ENCODE data around the gene MAP7D3. TPM values are rescaled to one million over a fixed set of nuclear protein-coding genes. Genes with fewer than 3 reads are reported as not detected.

MAP7D3 gene
- total RNA-seq, 1 donor from 2014 or later: 2.8 TPM

- DNase-seq (ENCODE audit: low spot score) (no peak), ATAC-seq (no peak)
Measured at GRCh38 chrX:136206916-136207315, 44.3 kb downstream of the MAP7D3 start.

GRCh38 chrX:136205882-136206380 lies 45.3 kb downstream of the MAP7D3 start:
- no peak for ATAC-seq
- no peak for DNase-seq (ENCODE audit: low spot score)

DNA sequence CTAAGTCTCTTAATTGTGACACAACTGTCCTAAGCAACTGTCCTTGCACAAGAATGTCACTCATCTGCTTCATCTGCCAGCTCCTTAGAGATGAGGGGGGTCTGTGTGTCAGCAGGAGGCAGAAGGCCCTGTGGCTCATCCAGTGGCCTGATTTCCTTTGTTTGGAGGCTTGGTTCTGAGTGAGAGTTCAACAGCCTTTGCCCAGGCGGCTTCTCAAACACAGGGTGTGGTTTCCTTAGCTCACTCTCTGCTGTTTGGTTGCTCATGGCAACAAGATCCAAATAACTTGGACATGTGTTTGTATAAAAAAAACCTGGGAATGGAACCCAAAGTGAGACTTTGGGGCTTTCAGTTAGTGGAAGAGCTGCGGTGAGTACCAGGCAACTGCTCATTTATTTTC lies 46.6 kb downstream of the MAP7D3 start:
- ATAC-seq: no peak

DNA sequence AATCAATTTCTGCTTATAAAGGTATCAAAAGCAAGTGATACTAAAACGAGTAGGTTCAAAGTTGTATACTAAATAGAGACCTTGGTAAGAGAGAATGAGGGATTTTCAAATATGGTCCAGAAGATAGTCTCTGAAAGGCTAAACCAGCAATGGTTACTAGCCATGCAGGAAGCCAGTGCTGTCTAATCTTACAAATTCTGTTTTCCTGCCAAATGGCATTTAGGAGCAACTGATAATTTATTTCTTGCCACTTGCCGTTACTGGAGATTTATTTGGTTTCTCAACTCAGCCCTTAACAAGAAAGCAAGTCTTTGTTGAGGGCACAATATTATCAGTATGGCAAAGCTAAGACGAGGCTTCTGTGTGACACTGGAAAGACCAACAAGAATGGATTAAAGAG lies 47.2 kb downstream of the MAP7D3 start:
- DNase-seq (ENCODE audit: low spot score): no peak
- ATAC-seq: no peak

More for the DNA sequence above, 46.6 kb downstream of the MAP7D3 start:
- no peak for DNase-seq (ENCODE audit: low spot score)

DNA sequence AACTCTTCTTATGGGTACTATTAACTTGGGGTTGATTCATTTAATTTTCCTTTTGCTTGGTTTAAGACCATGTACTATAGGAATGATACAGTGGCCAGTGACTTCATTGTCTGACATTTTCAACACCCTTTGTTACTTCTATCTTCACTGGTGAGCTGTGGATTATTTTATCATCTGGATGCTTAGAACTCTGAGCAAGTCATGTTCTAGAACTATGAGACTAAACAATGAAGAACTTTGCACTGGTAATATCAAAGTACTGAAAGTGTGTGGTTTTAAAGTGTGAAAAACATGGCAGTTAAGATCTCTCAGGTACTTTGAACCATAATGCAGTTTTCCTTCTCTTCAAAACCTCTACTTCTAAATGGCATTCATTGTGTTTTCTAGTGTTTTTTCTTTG lies 47.8 kb downstream of the MAP7D3 start:
- ATAC-seq (no peak), DNase-seq (ENCODE audit: low spot score) (no peak)

- DNase-seq (ENCODE audit: low spot score) (no peak), ATAC-seq (no peak)
Measured at GRCh38 chrX:136202889-136203288, 48.3 kb downstream of the MAP7D3 start.

DNA sequence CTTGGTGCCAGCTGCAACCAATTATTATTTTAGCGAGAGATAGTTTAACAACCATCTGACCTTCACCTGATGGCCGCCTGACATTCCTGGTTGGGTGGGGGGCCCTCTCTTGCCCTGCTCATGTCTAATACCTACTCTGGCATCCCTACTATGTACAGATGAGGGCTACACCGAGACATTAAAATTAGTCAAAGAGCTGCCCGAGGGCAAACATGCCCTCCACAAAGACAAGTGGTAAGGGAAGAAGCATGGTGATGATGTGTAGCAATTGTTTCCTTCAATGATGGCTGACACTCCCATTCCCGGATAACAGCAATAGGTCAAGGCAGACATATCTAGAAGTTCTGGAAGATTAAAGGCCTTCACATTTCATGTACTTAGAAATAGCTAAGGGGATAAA lies 49.6 kb downstream of the MAP7D3 start:
- no peak for ATAC-seq
- no peak for DNase-seq (ENCODE audit: low spot score)

- ATAC-seq (peak; percentile 87), DNase-seq (ENCODE audit: low spot score) (no peak)
Measured at GRCh38 chrX:136200466-136200865, 50.7 kb downstream of the MAP7D3 start.

GRCh38 chrX:136199365-136199764 lies 51.8 kb downstream of the MAP7D3 start:
- ATAC-seq (no peak), DNase-seq (ENCODE audit: low spot score) (no peak)

- ATAC-seq (no peak), DNase-seq (ENCODE audit: low spot score) (no peak)
Measured at GRCh38 chrX:136198678-136199243, 52.4 kb downstream of the MAP7D3 start.

DNA sequence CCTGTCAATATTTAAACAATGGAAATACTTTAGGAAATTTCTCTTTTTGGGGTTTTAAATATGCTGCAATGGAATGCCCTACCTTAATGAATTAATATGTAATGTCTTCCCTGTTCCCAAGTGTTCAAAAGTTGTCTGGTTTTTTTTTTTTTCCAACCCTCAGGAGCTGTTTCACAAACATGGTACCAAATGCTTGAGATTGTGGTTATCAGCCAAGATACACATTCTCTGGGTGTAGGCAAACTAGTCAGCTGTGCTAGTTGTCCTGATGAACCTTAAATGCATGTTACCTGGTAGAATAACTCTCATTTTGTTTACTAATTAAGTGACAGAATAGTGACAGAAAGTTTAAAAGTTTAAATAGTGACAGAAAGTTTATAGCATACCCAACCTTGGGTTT lies 53.2 kb downstream of the MAP7D3 start:
- no peak for ATAC-seq
- DNase-seq (ENCODE audit: low spot score): no peak

DNA sequence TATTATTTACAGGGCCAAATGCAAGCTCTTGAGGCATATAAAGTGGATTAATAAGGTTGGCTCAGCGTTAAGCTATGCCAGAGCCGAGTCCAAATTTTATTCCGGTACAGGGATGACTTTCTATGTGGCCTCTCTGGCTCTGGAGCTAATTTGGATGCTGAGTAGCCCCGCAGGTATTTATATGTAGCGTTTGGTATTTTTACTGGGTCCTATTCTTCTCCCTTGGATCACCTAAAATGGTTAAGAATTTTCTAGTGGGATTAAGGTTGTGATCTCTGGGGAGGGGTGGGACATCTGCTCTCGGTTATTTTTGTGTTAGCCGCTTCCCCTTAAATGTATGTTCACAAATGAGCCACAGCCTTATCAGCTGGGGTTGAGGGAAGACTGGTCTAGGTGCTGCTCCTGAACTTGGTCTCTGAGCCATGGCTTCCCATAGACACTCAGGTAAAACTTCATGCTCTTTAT lies 54.5 kb downstream of the MAP7D3 start:
- DNase-seq (ENCODE audit: low spot score) (no peak), ATAC-seq (no peak)

DNA sequence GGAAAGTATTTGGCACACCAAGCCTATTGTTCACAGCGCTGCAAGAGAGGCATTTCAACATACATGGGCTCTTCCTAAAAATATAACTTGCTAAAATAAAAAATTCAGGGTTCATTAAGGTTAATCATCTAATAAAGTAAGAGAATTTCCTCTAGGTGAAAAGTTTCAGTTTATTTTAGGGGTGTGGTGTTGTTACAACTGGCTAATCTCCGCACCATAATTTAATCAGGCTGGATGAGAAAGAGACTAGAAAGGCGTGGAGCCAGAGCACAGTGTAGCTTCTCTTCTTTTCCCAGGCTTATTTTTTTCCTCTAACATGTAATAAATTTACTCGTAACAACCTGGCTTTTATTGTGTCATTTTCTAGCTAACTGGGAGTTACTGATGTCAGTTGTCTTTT lies 56.0 kb downstream of the MAP7D3 start:
- ATAC-seq: no peak
- no peak for DNase-seq (ENCODE audit: low spot score)

GRCh38 chrX:136194536-136194935 lies 56.7 kb downstream of the MAP7D3 start:
- ATAC-seq: no peak
- no peak for DNase-seq (ENCODE audit: low spot score)

- DNase-seq (ENCODE audit: low spot score) (no peak), ATAC-seq (no peak)
Measured at GRCh38 chrX:136193771-136194170, 57.4 kb downstream of the MAP7D3 start.

DNA sequence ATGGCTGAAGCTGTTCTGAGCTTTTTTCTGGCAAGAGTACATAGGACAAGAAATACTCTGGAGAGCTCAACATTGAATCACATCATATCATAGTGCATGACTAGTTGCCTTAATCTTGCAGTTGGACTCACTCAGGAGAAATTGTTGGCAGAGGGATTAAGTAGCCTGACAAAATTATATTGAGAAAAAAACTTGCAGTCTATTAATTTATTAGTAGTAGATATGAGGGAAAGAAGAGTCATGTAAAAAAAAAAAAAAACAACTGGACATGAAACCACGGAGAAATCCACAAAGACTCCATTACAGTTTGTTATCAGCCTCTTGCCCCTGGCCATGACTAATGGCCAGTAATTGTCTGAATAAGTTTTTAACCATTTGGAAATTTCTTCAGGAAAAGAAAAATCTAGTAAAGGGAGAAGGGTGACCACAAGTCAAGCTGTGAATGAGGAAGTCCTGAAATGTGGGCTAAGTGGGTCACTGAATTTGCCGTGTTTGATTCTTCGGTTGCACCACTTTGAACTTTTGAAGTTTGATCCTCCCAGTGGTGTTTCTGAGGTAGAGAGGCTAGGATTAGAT lies 58.3 kb downstream of the MAP7D3 start:
- ATAC-seq (peak; percentile 45), DNase-seq (ENCODE audit: low spot score) (no peak)

GRCh38 chrX:136192135-136192534 lies 59.1 kb downstream of the MAP7D3 start:
- DNase-seq (ENCODE audit: low spot score) (no peak), ATAC-seq (no peak)

DNA sequence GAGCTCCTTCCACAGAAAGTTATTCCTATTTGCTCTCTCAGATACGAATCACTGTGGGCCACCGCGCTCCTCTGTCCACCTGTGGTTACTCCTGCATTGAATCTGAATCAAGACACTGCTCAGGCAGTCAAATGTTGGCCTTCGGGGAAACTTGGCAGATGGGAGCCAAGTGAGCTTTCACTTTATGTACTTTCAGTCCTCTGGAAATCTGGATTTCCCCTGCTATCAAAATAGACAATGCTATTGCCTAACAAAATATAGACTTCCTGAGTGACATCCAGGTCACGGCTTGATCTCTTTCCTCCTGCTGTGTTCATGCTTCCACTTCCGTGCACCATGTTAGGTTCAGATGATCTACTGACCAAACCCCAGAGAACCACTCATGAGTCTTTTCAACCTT lies 60.0 kb downstream of the MAP7D3 start:
- DNase-seq (ENCODE audit: low spot score): peak; percentile 46
- peak; percentile 67 for ATAC-seq

DNA sequence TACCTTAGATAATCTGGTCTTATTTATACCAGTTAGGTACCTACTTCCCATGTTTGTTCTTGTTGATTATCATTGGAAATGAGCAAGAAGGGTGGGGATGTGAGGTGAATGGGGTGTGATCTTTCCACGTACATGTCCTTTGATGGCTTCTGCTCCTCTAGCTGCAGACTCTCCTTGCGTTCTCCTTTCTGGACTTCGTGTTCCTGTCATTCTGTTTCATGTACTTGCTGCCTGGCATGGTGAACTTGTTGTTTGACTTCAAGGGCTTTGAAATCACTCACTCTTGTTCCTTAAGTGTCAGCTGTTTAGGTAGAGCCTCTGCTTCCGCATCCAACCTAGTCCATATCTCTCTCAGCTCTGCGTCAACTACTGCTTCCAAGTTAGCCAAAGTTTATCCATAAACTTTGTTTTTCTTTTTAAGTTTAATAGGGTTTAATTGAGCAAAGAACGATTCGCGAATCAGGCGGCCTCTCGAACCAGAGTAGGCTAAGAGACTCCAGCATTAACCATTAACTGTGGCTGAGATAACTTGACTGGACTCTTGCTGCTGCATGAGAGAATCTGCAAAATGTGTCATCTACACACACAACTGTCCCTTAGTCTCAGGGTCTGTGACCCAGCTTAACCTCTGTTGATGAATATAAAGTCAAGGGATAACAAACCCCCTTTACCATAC lies 61.0 kb downstream of the MAP7D3 start:
- ATAC-seq (no peak), DNase-seq (ENCODE audit: low spot score) (no peak)

DNA sequence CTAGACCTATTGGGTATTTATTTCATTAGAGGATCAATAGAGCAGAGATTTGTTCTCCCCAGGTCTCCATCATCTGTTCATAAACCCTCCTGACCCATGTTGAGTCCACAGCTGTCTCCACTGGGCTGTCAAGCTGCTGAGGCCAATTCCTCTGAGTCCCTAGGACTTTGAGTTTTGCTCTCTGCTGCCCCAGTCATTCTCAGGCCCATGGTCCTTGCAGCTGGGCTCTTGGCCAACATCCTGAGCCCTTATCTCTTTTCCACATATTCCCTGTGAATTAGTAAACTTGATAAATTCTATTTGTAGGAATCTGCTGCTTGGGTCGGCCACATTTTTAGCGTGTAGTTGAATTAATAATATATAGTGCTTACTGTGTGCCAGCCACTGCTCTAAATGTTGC lies 62.0 kb downstream of the MAP7D3 start:
- DNase-seq (ENCODE audit: low spot score): peak; percentile 75
- peak; percentile 88 for ATAC-seq

DNA sequence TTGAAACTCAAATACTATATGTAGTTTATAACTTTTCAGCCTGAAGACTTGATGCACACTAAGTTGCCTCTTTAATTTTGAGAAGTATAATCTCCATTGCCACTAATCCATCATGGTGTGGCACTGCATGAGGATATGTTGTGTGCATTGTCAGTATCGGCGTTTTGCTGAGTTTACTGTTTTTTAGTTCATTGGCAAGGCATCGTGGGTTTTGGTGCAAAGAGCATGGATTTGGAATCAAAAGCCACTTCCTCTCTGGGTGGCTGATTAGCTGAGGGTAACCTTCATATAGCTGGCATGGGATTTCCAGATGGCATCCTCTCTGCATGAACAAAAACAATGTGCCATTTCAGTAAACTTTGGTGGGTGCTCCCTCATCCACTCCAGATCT lies 65.2 kb downstream of the MAP7D3 start:
- DNase-seq (ENCODE audit: low spot score): no peak
- ATAC-seq: peak; percentile 40

DNA sequence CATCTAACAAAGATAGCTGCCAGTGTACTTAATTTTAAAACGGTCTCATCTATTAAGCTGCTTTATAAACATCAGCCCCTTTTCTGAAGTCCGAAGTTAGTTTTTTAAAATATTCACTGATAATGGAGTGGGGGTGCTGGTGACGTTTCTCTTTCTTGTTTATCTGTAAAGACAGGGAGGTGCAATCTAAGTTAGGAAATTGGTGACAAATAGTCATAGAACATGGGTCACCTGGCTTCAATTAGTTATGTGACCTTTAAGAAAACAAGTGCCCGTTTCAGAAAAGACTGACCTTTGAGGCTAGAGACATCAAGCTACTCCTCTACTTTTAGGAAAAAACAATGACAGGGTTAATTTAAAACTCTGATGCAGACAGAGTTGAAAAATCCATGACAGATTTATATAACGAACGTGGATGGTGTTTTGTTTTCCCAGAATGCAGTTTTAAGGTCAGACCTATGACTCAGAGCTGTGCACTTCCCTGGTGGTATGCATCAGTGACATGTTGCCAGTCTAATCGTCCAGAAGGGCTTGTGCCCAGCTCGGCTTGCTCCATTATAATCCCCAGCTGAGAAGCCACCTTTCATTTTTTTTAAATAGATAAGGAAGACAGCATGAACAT lies 65.7 kb downstream of the MAP7D3 start:
- ATAC-seq (peak; percentile 51), DNase-seq (ENCODE audit: low spot score) (no peak)

All from left lobe of liver (tissue), 2 donors.